Smooth muscle cell (in vitro differentiated cells): Measurements from ENCODE around the gene TMEM106B. TPM values are rescaled to one million over a fixed set of nuclear protein-coding genes. Genes with fewer than 3 reads are reported as not detected.
"Not testable (repeated sequence)": the region's sequence is repeated elsewhere in the genome, so short reads cannot be mapped to it uniquely, and the experiment has no call there.

Experiments
- DNase-seq: peaks from one replicate; lab custom pipeline; 2025; ENCODE audit not compliant: unreplicated experiment; lab: John Stamatoyannopoulos, UW
- H2AFZ ChIP-seq: fragments of 200-600 bp; sonication (generic); 2 replicates; pipeline ENCODE4 v1.6.0; 2016; ENCODE audit warnings: antibody characterized with exemption, low read depth, mild to moderate bottlenecking
- H3F3A ChIP-seq: fragments of 200-600 bp; sonication (generic); 2 replicates; pipeline ENCODE4 v1.6.0; 2017; ENCODE audit warnings: antibody characterized with exemption, low read depth
- H3K27ac ChIP-seq: fragments of 200-600 bp; sonication (generic); 2 replicates; pipeline ENCODE4 v1.5.1; 2016; ENCODE audit warnings: low read depth, mild to moderate bottlenecking
- H3K27me3 ChIP-seq: fragments of 200-600 bp; sonication (generic); 2 replicates; pipeline ENCODE4 v1.6.1; 2016; ENCODE audit warnings: low read depth, mild to moderate bottlenecking
- H3K36me3 ChIP-seq: fragments of 200-600 bp; sonication (generic); 2 replicates; pipeline ENCODE4 v1.5.1; 2016; ENCODE audit warnings: low read depth
- H3K4me1 ChIP-seq: fragments of 200-600 bp; sonication (generic); 2 replicates; pipeline ENCODE4 v1.5.1; 2016; ENCODE audit warnings: low read depth
- H3K4me2 ChIP-seq: fragments of 200-600 bp; sonication (generic); 2 replicates; pipeline ENCODE4 v1.6.0; 2016; ENCODE audit warnings: mild to moderate bottlenecking
- H3K4me3 ChIP-seq: fragments of 200-600 bp; sonication (generic); 2 replicates; pipeline ENCODE4 v1.5.1; 2016; ENCODE audit warnings: mild to moderate bottlenecking
- H3K79me2 ChIP-seq: fragments of 200-600 bp; sonication (generic); 2 replicates; pipeline ENCODE4 v1.6.0; 2016; ENCODE audit warnings: low read depth, mild to moderate bottlenecking
- H3K9ac ChIP-seq: fragments of 200-600 bp; sonication (generic); 2 replicates; pipeline ENCODE4 v1.6.0; 2016; ENCODE audit warnings: low read depth
- H3K9me3 ChIP-seq: fragments of 200-600 bp; sonication (generic); replicated peaks from 2 replicates; pipeline ENCODE4 v1.5.1; 2016; ENCODE audit warnings: low read depth
- H4K20me1 ChIP-seq: fragments of 200-600 bp; sonication (generic); 2 replicates; pipeline ENCODE4 v1.6.0; 2016; ENCODE audit warnings: low read depth
- CTCF ChIP-seq: fragments of 200-600 bp; sonication (generic); IDR thresholded peaks from 2 replicates; pipeline ENCODE4 v1.5.1; 2017; ENCODE audit warnings: borderline replicate concordance, mild to moderate bottlenecking, antibody characterized with exemption; ENCODE audit not compliant: insufficient read depth, poor library complexity, severe bottlenecking
- WGBS: methylation state at CpG from one replicate; pipeline ENCODE4 v1.1.7; 2016; ENCODE audit warnings: low lambda C conversion rate; 5-methylcytosine and 5-hydroxymethylcytosine counted together
- polyA plus RNA-seq: library from polyadenylated mRNA; unstranded; fragments of >200 nt; fragmentation: Nextera tagmentation; extraction: Ambion mirVana; gene quantifications from 2 replicates; pipeline ENCODE4 v1.2.1, GENCODE V29; 2016
- total RNA-seq: library from RNA; depleted of rRNA; stranded (reverse); fragments of >200 nt; gene quantifications from 2 replicates; pipeline ENCODE4 v1.2.3, GENCODE V29; 2014

Gene TMEM106B
- total RNA-seq (107 and 132 TPM in 2 replicates), polyA plus RNA-seq (22.0 and 27.9 TPM in 2 replicates)

GRCh38 chr7:12211054-12211710 lies at the start of gene TMEM106B:
Gene TMEM106B (plus strand): TSS chr7:12211294. CDS start chr7:12214811, 3,517 bp downstream.
- DNase-seq, result peak; percentile 89

GRCh38 chr7:12162415-12163113 lies 48.5 kb upstream of the TMEM106B start:
- no peak for DNase-seq
- H3F3A ChIP-seq, result no peaks in the 10 kb centered on the region
- H3K27me3 ChIP-seq, result no peaks in the 10 kb centered on the region
- no peak overlapping the region for H3K4me2 ChIP-seq
- H3K79me2 ChIP-seq, result no peaks in the 10 kb centered on the region
- no peaks in the 10 kb centered on the region for H3K36me3 ChIP-seq
- no peaks in the 10 kb centered on the region for H4K20me1 ChIP-seq
- H2AFZ ChIP-seq, result no peak overlapping the region
- no peak overlapping the region for H3K27ac ChIP-seq
- no peak overlapping the region for H3K4me3 ChIP-seq
- no peaks in the 10 kb centered on the region for H3K4me1 ChIP-seq
- H3K9ac ChIP-seq, result no peak overlapping the region
- TF ChIP-seq CTCF, result no peak
- H3K9me3 ChIP-seq, result no peaks in the 10 kb centered on the region
- WGBS, result 79% methylated on average over 5 of the region's 5 CpGs

More at GRCh38 chr7:12211054-12211710, at the start of gene TMEM106B:
- no peaks in the 10 kb centered on the region for H3K27me3 ChIP-seq
- H3K36me3 ChIP-seq, result no peaks in the 10 kb centered on the region
- no peaks in the 10 kb centered on the region for H3K9me3 ChIP-seq
- H3F3A ChIP-seq, result no peaks in the 10 kb centered on the region
- WGBS, result 1% methylated on average over 53 of the region's 62 CpGs
- peak within 1 kb of the TSS; percentile 81 for H3K9ac ChIP-seq
- H3K4me2 ChIP-seq, result peak within 1 kb of the TSS; percentile 95
- H3K4me1 ChIP-seq, result peaks cover 11% of the 10 kb centered on the region
- peaks cover 6% of the 10 kb centered on the region for H4K20me1 ChIP-seq
- peak within 1 kb of the TSS; percentile 69 for H3K4me3 ChIP-seq
- peak within 1 kb of the TSS; percentile 82 for H3K27ac ChIP-seq
- peaks cover 35% of the 10 kb centered on the region for H3K79me2 ChIP-seq
- peak within 1 kb of the TSS; percentile 90 for H2AFZ ChIP-seq
- no peak for TF ChIP-seq CTCF

- H3K9ac ChIP-seq, H3K36me3 ChIP-seq, H3F3A ChIP-seq, H3K4me2 ChIP-seq, H3K4me1 ChIP-seq, H3K9me3 ChIP-seq, H3K27ac ChIP-seq, H3K4me3 ChIP-seq, DNase-seq, H4K20me1 ChIP-seq, H2AFZ ChIP-seq, H3K27me3 ChIP-seq, H3K79me2 ChIP-seq: not testable (repeated sequence)
- WGBS, result 86% methylated on average over 3 of the region's 3 CpGs
Measured at GRCh38 chr7:12168065-12168464, 43.0 kb upstream of the TMEM106B start.

- H3K4me3 ChIP-seq, H3K9ac ChIP-seq, DNase-seq, H3K27ac ChIP-seq, H3K27me3 ChIP-seq, H3K9me3 ChIP-seq, H2AFZ ChIP-seq, H3K36me3 ChIP-seq, H3K4me2 ChIP-seq, H3K4me1 ChIP-seq, H3F3A ChIP-seq, H4K20me1 ChIP-seq, H3K79me2 ChIP-seq: not testable (repeated sequence)
- 94% methylated on average over 6 of the region's 6 CpGs for whole genome bisulfite sequencing
Measured at GRCh38 chr7:12169981-12170820, 40.9 kb upstream of the TMEM106B start.
